ENCODE data around the gene ERBB3. TPM values are rescaled to one million over a fixed set of nuclear protein-coding genes. Genes with fewer than 3 reads are reported as not detected.

Gene ERBB3
- total RNA-seq, 1 donor from 2014 or later, result 2.3 TPM

GRCh38 chr12:56143870-56144269, 63.9 kb downstream of the ERBB3 start:
- intact Hi-C loops (cut with micrococcal nuclease), result no loop called here
- TF ChIP-seq CTCF (IDR thresholded peaks at IDR 0.05; ENCODE audit: borderline replicate concordance), result no peak
- no peaks in the 10 kb centered on the region for H3K27me3 ChIP-seq (ENCODE audit: low read depth)
- H3K4me1 ChIP-seq, result peaks cover 42% of the 10 kb centered on the region
- peak; percentile 55 for DNase-seq
- no peaks in the 10 kb centered on the region for H3K9me3 ChIP-seq (replicated peaks)
- no peak overlapping the region for H3K4me3 ChIP-seq
- H3K27ac ChIP-seq (replicated peaks), result peak overlapping the region; percentile 89
- H3K36me3 ChIP-seq, result peaks cover 58% of the 10 kb centered on the region

- peak overlapping the region; percentile 89 for H3K27ac ChIP-seq (replicated peaks)
- no peaks in the 10 kb centered on the region for H3K9me3 ChIP-seq (replicated peaks)
- peaks cover 42% of the 10 kb centered on the region for H3K4me1 ChIP-seq
- no peak overlapping the region for H3K4me3 ChIP-seq
- TF ChIP-seq CTCF (IDR thresholded peaks at IDR 0.05; ENCODE audit: borderline replicate concordance), result no peak
- H3K36me3 ChIP-seq, result peaks cover 45% of the 10 kb centered on the region
- no peaks in the 10 kb centered on the region for H3K27me3 ChIP-seq (ENCODE audit: low read depth)
- no peak for DNase-seq
- intact Hi-C loops (cut with micrococcal nuclease), result no loop called here
Measured at GRCh38 chr12:56145217-56145616, 65.3 kb downstream of the ERBB3 start.

- Histone ChIP-seq H3K27ac (replicated peaks) (peak overlapping the region; percentile 62), H3K4me3 (no peak overlapping the region), H3K9me3 (replicated peaks) (no peaks in the 10 kb centered on the region), H3K36me3 (peaks cover 34% of the 10 kb centered on the region), H3K27me3 (ENCODE audit: low read depth) (no peaks in the 10 kb centered on the region), H3K4me1 (peaks cover 56% of the 10 kb centered on the region)
- TF ChIP-seq CTCF (IDR thresholded peaks at IDR 0.05; ENCODE audit: borderline replicate concordance), result no peak
- intact Hi-C loops (cut with micrococcal nuclease), result no loop called here
- no peak for DNase-seq
Measured at GRCh38 chr12:56146492-56147460, 66.8 kb downstream of the ERBB3 start.

GRCh38 chr12:56150563-56150962, 70.6 kb downstream of the ERBB3 start:
- intact Hi-C loops (cut with micrococcal nuclease), result no loop called here
- no peaks in the 10 kb centered on the region for H3K9me3 ChIP-seq (replicated peaks)
- no peak for TF ChIP-seq CTCF (IDR thresholded peaks at IDR 0.05; ENCODE audit: borderline replicate concordance)
- DNase-seq, result no peak
- peaks cover 43% of the 10 kb centered on the region for H3K4me1 ChIP-seq
- no peak overlapping the region for H3K27ac ChIP-seq (replicated peaks)
- H3K4me3 ChIP-seq, result no peak overlapping the region
- no peaks in the 10 kb centered on the region for H3K27me3 ChIP-seq (ENCODE audit: low read depth)
- H3K36me3 ChIP-seq, result no peaks in the 10 kb centered on the region

- peak; percentile 32 for TF ChIP-seq CTCF (IDR thresholded peaks at IDR 0.05; ENCODE audit: borderline replicate concordance)
Measured at GRCh38 chr12:56151672-56152131, 71.7 kb downstream of the ERBB3 start.

More at GRCh38 chr12:56151672-56152131, 71.7 kb downstream of the ERBB3 start:
- H3K9me3 ChIP-seq (replicated peaks), result no peaks in the 10 kb centered on the region
- intact Hi-C loops (cut with micrococcal nuclease), result no loop called here
- DNase-seq, result no peak
- no peaks in the 10 kb centered on the region for H3K36me3 ChIP-seq
- peaks cover 38% of the 10 kb centered on the region for H3K4me1 ChIP-seq
- peak overlapping the region; percentile 93 for H3K27ac ChIP-seq (replicated peaks)
- no peaks in the 10 kb centered on the region for H3K27me3 ChIP-seq (ENCODE audit: low read depth)
- peak overlapping the region; percentile 76 for H3K4me3 ChIP-seq

Measured in left ventricle myocardium inferior (tissue), 1 donor.